ENCODE data around the gene PSMG3.
"Not testable (repeated sequence)": the region's sequence is repeated elsewhere in the genome, so short reads cannot be mapped to it uniquely, and the experiment has no call there.

The PSMG3 gene

DNA sequence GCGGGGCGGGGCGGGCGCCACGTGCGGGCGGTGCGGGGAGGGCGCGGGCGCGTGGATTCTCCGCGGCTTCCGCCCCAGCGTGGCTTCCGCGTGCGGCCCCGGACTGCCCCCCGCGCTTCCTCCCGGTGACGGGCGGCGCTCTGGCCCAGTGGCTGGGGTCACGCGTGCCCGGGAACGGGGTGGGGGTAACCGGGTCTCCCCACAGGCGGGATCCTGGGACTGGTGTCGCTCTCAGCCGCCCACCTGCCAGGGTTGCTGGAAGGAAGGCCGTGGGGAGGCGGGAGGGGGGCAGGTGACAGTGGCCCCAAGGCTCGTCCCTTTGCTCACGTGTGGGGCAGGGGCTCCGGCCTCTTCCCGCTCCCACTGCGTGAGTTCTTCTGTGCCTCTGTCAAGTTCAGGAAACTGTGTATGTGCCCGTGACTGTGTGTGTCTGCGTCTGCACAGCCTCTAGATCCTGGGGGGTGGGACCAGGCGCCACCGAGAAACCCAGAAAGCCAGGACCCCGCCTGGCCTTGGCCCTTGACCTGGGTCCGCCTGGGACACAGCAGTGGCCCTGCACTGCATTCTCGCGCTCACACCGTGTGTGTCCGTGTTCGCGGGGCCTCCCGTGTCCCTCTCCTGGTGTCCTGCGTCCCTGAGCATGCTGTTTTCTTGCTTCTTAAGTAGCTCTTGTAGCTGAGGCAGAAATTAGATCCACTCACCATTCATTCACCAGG, 38.4 kb downstream of the PSMG3 start:
- no peak for DNase-seq

DNA sequence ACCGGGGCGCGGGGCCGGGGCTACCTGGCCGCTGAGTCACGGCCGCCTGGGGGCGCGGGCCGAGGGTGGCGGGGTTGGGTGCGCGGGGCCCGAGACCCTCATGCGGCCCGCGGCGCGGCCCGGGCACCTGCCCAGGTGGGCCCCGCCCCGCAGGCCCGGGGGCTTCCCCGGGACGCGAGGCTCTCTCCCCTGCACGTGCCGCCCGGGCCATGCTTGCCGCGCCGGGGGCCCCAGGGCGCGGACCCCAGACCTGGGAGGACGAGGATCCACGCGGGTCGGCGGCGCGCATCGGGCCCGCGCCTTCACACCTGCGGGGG, 38.9 kb downstream of the PSMG3 start:
- no peak for DNase-seq

DNA sequence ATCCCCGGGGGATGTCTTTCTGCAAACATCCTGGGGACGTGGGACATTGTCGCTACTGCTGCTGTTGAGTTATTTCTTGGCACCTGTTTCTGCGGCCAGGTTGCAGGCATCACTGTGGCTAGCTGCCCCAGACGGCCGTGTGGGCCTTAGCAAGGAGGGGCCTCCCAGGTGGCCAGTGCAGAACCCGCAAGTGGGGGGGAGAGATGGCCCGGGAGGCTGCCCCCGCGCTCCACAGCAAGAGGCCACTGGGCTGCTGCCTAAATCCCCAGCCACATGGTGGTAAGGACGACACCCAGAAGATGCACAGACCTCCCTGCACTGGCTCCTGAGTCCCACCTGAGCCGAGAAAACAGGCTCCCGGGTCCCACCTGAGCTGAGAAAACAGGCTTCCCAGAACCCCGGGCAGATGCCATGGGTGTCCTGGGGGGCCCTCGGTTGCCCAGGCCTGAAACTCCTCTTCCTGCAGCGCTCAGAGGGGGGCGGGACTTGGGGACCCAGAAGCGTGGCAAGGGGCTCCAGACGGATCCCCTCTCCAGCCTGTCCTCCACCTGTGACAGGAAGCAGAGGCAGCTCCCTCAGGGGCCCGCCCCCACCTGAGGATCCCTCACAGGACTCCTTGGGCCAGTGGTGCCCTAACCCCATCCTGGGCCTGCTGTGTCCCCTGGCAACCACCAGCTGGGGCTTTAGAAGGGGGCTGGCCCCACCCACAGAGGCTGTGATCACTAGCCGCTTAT, 40.3 kb downstream of the PSMG3 start:
- DNase-seq, result no peak

DNA sequence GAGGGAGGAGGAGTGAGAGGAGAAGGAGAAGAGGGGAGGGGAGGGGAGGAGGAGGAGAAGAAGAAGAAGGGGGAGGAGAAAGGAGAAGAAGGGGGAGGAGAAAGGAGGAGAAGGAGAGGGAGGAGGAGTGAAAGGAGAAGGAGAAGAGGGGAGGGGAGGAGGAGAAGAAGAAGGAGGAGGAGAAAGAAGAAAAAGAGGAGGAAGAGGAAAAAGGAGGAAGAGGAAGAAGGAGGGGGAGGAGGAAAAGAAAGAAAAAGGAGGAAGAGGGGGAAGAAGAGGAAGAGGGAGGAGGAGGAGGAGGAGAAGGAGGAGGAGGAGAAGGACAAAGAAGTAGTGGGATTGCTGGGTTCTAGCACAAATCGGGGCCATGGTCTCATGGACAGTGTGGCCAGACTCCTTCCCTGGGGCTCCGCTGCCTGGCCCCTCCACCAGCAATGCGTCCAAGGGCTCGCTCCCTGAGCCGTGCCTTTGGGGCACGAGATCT, 43.5 kb downstream of the PSMG3 start:
- no peak for DNase-seq

DNA sequence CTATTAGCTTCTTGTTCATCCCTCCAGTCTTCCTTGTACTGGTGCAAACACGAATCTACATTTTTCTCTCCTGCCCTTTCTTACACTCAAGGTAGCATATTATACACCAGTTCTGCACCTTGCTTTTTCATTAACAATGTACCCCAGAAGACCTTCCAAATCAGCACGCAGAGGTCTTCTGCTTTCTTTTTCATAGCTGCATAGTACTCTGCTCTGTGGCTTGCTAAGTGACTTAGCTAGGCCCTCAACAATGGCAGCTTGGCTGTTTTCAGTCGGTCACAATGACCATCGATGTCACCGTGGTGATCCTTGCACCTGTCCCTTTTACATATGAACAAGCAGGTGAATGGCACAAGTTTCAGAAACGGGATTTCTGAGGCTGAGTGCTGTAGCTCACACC, 44.4 kb downstream of the PSMG3 start:
- DNase-seq, result no peak

DNA sequence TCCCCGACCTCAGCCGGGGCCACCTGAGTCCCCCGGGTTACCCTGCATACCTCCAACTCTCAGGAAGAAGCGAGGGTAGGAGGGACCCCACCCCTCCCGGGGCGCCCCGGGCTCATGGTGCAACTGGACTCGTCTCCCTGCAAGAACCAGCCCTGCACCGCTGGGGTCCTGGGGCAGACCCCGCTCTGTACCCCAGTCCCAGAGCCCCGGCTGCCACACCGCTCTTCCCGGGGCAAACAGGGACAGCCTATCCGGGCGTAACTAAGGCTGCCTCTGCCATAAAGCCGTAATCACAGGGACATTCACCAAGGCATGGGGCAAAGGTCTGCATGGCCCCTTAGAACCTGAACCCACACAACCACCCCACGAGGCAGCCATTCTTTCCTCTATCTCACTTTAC, 46.0 kb downstream of the PSMG3 start:
- no peak for DNase-seq

DNA sequence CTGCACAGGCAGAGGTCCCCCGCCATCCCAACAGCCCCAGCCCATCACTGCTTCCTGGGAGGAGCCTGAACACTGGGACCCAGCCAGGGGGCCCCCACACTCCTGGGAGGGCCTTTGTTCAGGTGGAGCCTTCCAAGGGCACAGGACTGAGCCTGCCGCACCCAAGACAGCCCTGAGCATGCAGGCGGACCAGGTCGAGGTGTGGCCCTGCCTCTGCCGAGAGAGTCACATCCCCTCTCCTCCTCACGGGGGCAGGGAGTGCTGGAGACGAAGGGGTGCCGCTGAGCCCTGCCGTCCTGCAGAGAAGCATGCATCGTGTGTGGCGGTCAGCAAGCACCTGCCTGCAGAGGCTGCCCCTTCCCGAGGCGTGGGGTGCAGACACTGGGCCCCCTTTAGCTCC, 46.6 kb downstream of the PSMG3 start:
- no peak for DNase-seq

DNA sequence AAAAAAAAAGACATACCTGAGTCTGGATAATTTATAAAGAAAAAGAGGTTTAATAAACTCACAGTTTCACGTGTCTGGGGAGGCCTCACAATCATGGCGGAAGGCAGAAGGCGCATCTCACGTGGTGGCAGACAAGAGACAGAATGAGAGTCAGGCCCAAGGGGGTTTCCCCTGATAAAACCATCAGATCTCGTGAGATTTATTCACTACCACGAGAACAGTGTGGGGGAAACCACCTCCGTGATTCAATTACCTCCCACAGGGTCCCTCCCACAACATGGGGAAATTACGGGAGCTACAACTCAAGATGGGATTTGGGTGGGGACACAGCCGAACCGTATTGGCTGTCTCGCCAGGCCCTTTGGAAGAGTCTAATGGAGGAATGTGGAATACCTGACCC, 48.4 kb downstream of the PSMG3 start:
- no peak for DNase-seq

DNA sequence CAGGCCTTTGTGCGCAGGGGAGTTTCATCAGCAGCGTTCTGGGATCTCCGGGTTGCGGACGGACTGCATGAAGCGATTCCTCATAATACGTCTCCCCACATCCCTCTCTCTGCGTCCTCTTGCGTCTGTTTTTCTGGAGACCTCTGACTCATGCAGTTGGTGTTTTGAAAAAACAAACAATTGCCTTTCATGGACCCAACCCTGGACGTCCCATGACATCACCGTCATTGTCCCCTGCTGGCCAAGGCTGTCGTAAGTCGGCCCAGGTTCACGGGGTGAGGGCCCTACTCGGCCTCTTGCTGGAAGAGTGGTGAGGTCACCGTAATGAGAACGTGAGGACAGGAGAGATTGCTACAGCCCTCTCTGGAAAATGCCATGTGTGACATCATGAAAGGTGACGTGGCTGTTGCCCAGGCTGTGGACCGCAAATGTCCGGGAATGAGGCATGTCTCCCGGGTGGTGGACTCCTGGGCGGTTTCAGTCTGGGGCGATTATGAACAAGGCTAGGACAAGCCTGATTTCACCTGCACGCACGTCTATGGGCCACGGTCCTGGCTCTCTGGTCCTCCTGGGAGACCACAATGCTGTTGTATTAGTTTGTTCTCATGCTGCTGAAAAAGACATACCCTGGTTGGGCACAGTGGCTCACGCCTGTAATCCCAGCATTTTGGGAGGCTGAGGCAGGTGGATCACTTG, 49.1 kb downstream of the PSMG3 start:
- no peak for DNase-seq

DNA sequence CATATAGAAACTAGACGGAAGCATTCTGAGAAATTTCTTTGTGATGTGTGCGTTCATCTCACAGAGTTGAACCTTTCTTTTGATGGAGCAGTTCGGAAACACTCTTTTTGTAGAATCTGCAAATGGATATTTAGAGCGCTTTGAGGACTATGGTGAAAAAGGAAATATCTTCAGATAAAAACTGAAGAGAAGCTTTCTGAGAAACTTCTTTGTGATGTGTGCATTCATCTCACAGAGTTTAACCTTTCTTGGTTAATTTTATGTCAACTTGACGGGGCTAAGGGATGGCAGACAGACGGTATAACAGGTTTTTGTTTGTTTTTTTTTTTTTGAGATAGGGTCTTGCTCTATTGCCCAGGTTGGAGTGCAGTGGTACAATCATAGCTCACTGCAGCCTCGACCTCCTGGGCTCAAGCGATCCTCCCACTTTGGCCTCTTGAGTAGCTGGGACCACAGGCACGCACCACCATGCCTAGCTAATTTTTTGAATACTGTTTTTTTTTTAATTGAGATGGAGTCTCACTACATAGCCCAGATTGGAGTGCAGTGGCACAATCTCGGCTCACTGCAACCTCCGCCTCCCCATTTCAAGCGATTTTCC, 50.4 kb downstream of the PSMG3 start:
- DNase-seq, result not testable (repeated sequence)

All from stimulated activated CD4-positive, alpha-beta T cell treated with anti-CD3 and anti-CD28 coated beads, Interleukin-1b, Interleukin-23, amount 100 ng/mL, for 48 hours (primary cell).